HepG2 (cell line): Measurements from ENCODE around the gene ABCC12. TPM values are rescaled to one million over a fixed set of nuclear protein-coding genes. Genes with fewer than 3 reads are reported as not detected.

ENCODE experiments used
- ASH2L ChIP-seq: fragments of 300-600, 200-600 bp; sonication (generic); IDR thresholded peaks from 2 replicates; pipeline ENCODE4 v1.7.0; 2017; ENCODE audit warnings: low read depth, mild to moderate bottlenecking, moderate library complexity, mixed read lengths, low read length; ENCODE audit not compliant: insufficient read length
- ATF3 ChIP-seq: sonication (generic); formaldehyde crosslinking; IDR thresholded peaks from 2 replicates; pipeline ENCODE4 v1.4.0; 2020; ENCODE audit warnings: missing genetic modification reagents
- BRCA1 ChIP-seq: sonication (generic); formaldehyde crosslinking; IDR thresholded peaks from 2 replicates; pipeline ENCODE4 v1.4.0; 2020; ENCODE audit warnings: missing genetic modification reagents
- CCAR2 ChIP-seq: fragments of 200-400 bp; formaldehyde crosslinking; optimal IDR thresholded peaks from 2 replicates; pipeline ENCODE3; 2018; ENCODE audit warnings: low read depth, mild to moderate bottlenecking, low read length, moderate library complexity
- CTCF ChIP-seq: sonication (generic); formaldehyde crosslinking; IDR thresholded peaks from 2 replicates; pipeline ENCODE4 v1.5.0; 2020; ENCODE audit warnings: mild to moderate bottlenecking, missing genetic modification reagents, moderate library complexity
- GABPB1 ChIP-seq: IDR thresholded peaks from 2 replicates; pipeline ENCODE4 v1.6.1; 2016; ENCODE audit warnings: mild to moderate bottlenecking, missing genetic modification reagents, moderate library complexity, missing compliant biosample characterization
- GLMP ChIP-seq: sonication (generic); formaldehyde crosslinking; IDR thresholded peaks from 2 replicates; pipeline ENCODE4 v1.9.0; 2021; ENCODE audit warnings: missing genetic modification reagents, mild to moderate bottlenecking, borderline replicate concordance
- GPN1 ChIP-seq: sonication (generic); formaldehyde crosslinking; IDR thresholded peaks from 2 replicates; pipeline ENCODE4 v1.5.1; 2020; ENCODE audit warnings: missing genetic modification reagents, borderline replicate concordance
- HNF4A ChIP-seq: sonication (generic); formaldehyde crosslinking; IDR thresholded peaks from 2 replicates; pipeline ENCODE4 v1.4.0; 2020; ENCODE audit warnings: missing genetic modification reagents
- KDM5B ChIP-seq: sonication (generic); formaldehyde crosslinking; IDR thresholded peaks from 2 replicates; pipeline ENCODE4 v1.4.0; 2020; ENCODE audit warnings: missing genetic modification reagents, mild to moderate bottlenecking, borderline replicate concordance
- MEIS2 ChIP-seq: sonication (generic); formaldehyde crosslinking; IDR thresholded peaks from 2 replicates; pipeline ENCODE4 v1.9.0; 2021; ENCODE audit warnings: mild to moderate bottlenecking, missing genetic modification reagents
- MXI1 ChIP-seq: IDR thresholded peaks from 3 replicates; pipeline ENCODE4 v1.6.1; 2012; ENCODE audit warnings: low read depth, low read length, inconsistent platforms, borderline replicate concordance
- NFKB2 ChIP-seq: sonication (generic); formaldehyde crosslinking; IDR thresholded peaks from 2 replicates; pipeline ENCODE4 v1.4.0; 2020; ENCODE audit warnings: missing genetic modification reagents, borderline replicate concordance
- NR2F1 ChIP-seq, 2 experiments: fragments of 450-650 bp in 1 of 2; formaldehyde crosslinking in 1 of 2; IDR thresholded peaks; 2 replicates each; pipeline versions ENCODE4 v1.5.0 to v1.6.1; 2016 to 2020; ENCODE audit warnings: mild to moderate bottlenecking in 1 of 2, missing compliant biosample characterization in 1 of 2, missing genetic modification reagents in 1 of 2, moderate library complexity in 1 of 2
- PLRG1 ChIP-seq: fragments of 450-650 bp; conservative IDR thresholded peaks from 2 replicates; pipeline ENCODE4 v1.6.1; 2016
- ZHX1 ChIP-seq: sonication (generic); formaldehyde crosslinking; IDR thresholded peaks from 2 replicates; pipeline ENCODE4 v1.8.1; 2022; ENCODE audit warnings: low read depth, mild to moderate bottlenecking, missing genetic modification reagents
- ZNF124 ChIP-seq: sonication (generic); formaldehyde crosslinking; IDR thresholded peaks from 2 replicates; pipeline ENCODE4 v1.4.0; 2020; ENCODE audit warnings: missing genetic modification reagents
- ZNF549 ChIP-seq: sonication (generic); formaldehyde crosslinking; IDR thresholded peaks from 2 replicates; pipeline ENCODE4 v1.5.0; 2020; ENCODE audit warnings: missing genetic modification reagents
- ZNF605 ChIP-seq: sonication (generic); formaldehyde crosslinking; IDR thresholded peaks from 2 replicates; pipeline ENCODE4 v1.8.0; 2022; ENCODE audit warnings: mild to moderate bottlenecking, missing genetic modification reagents
- ZNF614 ChIP-seq: IDR thresholded peaks from 2 replicates; pipeline ENCODE4 v1.6.1; 2018; ENCODE audit warnings: missing biosample characterization, missing genetic modification reagents, inconsistent platforms, borderline replicate concordance
- ZNF713 ChIP-seq: sonication (generic); formaldehyde crosslinking; IDR thresholded peaks from 2 replicates; pipeline ENCODE4 v1.4.0; 2020; ENCODE audit warnings: mild to moderate bottlenecking, missing genetic modification reagents
- ZNF776 ChIP-seq: sonication (generic); formaldehyde crosslinking; IDR thresholded peaks from 2 replicates; pipeline ENCODE4 v1.4.0; 2020; ENCODE audit warnings: mild to moderate bottlenecking, missing genetic modification reagents
- ZNF839 ChIP-seq: sonication (generic); formaldehyde crosslinking; IDR thresholded peaks from 2 replicates; pipeline ENCODE4 v1.4.0; 2020; ENCODE audit warnings: missing genetic modification reagents, mild to moderate bottlenecking, borderline replicate concordance
- ZSCAN25 ChIP-seq: sonication (generic); formaldehyde crosslinking; IDR thresholded peaks from 2 replicates; pipeline ENCODE4 v1.8.0; 2022; ENCODE audit warnings: mild to moderate bottlenecking, missing genetic modification reagents
- polyA plus RNA-seq, 8 experiments: library from polyadenylated mRNA; depleted of rRNA in 3 of 8; stranded (reverse) in 7 of 8; unstranded in 1 of 8; fragments of >200 nt; fragmentation: Illumina TruSeq in 4 of 8; extraction: Trizol in 4 of 8; gene quantifications; 2 replicates each; pipeline versions ENCODE4 v1.2.1 to v1.2.3, GENCODE V29; 2011 to 2016; ENCODE audit warnings: low read depth in 4 of 8, missing spikeins in 1 of 8, mixed read lengths in 1 of 8; ENCODE audit not compliant: insufficient read depth in 1 of 8
- total RNA-seq, 5 experiments: library from RNA; depleted of rRNA; stranded (reverse); fragments of >200 nt; fragmentation: Illumina TruSeq; extraction: Trizol; gene quantifications; 2 replicates each; pipeline ENCODE4 v1.2.3, GENCODE V29; 2016; ENCODE audit warnings: low read depth in 1 of 5

The ABCC12 gene
- total and polyA plus RNA-seq, 2 of the 13 experiments (the other 11 are each of a cell fraction or from before 2014, with no cell fraction given): not detected

GRCh38 chr16:48117217-48118105 lies 38.3 kb downstream of the ABCC12 start (continued):
- no peak for TF ChIP-seq MEIS2 (CRISPR knock-in tag)
- no peak for TF ChIP-seq ZNF549 (CRISPR knock-in tag)
- no peak for TF ChIP-seq NFKB2 (CRISPR knock-in tag)
- TF ChIP-seq ZNF124: 0 out of 2 replicates have a peak, but pooled peaks have one; percentile 58
- TF ChIP-seq ZNF839 (CRISPR knock-in tag): no peak
- no peak for TF ChIP-seq BRCA1 (CRISPR knock-in tag)
- TF ChIP-seq ZNF614 (CRISPR knock-in tag): no peak
- TF ChIP-seq ZSCAN25: no peak
- TF ChIP-seq ZNF605 (CRISPR knock-in tag): 0 out of 2 replicates have a peak, but pooled peaks have one; percentile 20
- no peak for TF ChIP-seq MXI1
- 0 out of 4 replicates have a peak, but pooled peaks of 1 of the 2 experiments have one; percentile 18 for TF ChIP-seq NR2F1 (CRISPR knock-in tag; IDR thresholded peaks at IDR 0.05)
- TF ChIP-seq GABPB1 (CRISPR knock-in tag): peak; percentile 46; the same call in 1 of the 2 replicates
- TF ChIP-seq ZNF776 (CRISPR knock-in tag): peak; percentile 61; the same call in 1 of the 2 replicates
- TF ChIP-seq GLMP (CRISPR knock-in tag): no peak
- TF ChIP-seq CCAR2: no peak
- TF ChIP-seq PLRG1: no peak
- peak; percentile 40 for TF ChIP-seq KDM5B (CRISPR knock-in tag)
- no peak for TF ChIP-seq ZNF713 (CRISPR knock-in tag)
- TF ChIP-seq GPN1 (CRISPR knock-in tag): no peak
- TF ChIP-seq ASH2L: no peak
- TF ChIP-seq ATF3 (CRISPR knock-in tag): 0 out of 2 replicates have a peak, but pooled peaks have one; percentile 18
- 0 out of 2 replicates have a peak, but pooled peaks have one; percentile 53 for TF ChIP-seq ZHX1 (CRISPR knock-in tag)
- peak; percentile 2; the same call in 1 of the 2 replicates for TF ChIP-seq HNF4A
- TF ChIP-seq CTCF (CRISPR knock-in tag): peak; percentile 90
